ENCODE data around the gene TBC1D5.

GRCh38 chr3:17588422-17588821, 154.0 kb downstream of the TBC1D5 start:
- TF ChIP-seq CTCF (IDR thresholded peaks at IDR 0.05) (no peak), POLR2A (IDR thresholded peaks at IDR 0.05) (no peak)

All from vagina (tissue), 2 donors.